ENCODE results near the gene PCDH9.

PCDH9 gene

GRCh38 chr13:66689037-66689619 lies 541.0 kb downstream of the PCDH9 start:
- TF ChIP-seq CTCF (IDR thresholded peaks at IDR 0.05) = no peak

GRCh38 chr13:66681403-66681802 lies 548.7 kb downstream of the PCDH9 start:
- TF ChIP-seq CTCF (IDR thresholded peaks at IDR 0.05) = no peak

GRCh38 chr13:66680031-66680430 lies 550.1 kb downstream of the PCDH9 start:
- no peak for TF ChIP-seq CTCF (IDR thresholded peaks at IDR 0.05)

DNA sequence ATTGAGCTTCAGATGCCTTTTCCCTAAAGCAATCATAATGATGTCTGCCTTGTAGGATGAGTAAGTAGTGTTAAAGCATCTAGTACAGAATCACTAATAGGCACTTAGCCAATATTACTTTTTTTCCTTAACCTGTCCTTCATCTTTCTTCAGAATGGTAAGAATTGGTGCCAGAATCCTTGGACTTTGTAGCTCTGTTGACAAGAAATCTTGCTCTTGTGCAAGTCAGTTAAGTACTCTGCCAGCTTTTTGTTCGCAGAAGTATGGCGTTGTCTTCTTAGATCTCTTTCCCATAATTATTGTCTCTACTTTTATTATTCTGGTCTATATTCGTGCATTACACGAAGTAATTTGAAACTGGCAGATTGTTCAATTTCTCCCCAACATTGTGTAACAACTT lies 554.5 kb downstream of the PCDH9 start:
- TF ChIP-seq CTCF (IDR thresholded peaks at IDR 0.05) = no peak

DNA sequence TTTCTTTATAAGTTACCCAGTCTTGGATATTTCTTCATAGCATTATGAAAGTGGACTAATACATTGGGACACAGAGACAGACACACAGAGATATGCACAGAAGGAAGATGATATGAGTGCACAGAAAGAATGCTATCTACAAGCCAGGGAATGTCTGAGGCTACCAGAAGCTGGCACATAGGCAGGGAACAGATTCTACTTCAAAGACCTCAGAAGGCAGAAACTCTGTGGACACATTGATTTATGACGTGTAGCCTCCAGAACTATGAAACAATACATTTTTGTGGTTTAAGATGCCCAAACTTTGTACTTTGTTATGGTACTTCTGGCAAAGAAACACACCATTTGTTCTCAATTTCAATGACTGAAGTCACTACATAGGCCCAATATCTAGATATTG lies 556.7 kb downstream of the PCDH9 start:
- TF ChIP-seq CTCF (IDR thresholded peaks at IDR 0.05) = no peak

GRCh38 chr13:66665991-66666390 lies 564.1 kb downstream of the PCDH9 start:
- no peak for TF ChIP-seq CTCF (IDR thresholded peaks at IDR 0.05)

DNA sequence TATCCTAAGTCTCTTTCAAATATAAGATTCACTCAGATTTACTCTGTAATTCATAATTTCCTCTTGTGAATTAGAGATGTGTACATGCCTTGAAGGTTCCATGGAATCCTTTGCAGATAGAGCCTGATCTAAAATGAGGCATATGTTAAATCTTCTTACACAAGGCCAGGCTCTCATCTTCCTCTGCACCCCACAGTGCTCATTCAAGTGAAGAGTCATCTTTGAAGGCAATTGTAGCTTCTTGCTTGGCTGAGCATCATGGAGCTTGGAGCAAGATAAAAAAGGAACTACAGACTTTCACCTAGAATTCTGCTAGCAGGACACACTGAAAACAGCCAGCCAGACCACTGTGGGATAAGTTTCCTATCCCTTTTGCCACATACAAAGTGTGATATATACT lies 566.4 kb downstream of the PCDH9 start:
- TF ChIP-seq CTCF (IDR thresholded peaks at IDR 0.05) = no peak

DNA sequence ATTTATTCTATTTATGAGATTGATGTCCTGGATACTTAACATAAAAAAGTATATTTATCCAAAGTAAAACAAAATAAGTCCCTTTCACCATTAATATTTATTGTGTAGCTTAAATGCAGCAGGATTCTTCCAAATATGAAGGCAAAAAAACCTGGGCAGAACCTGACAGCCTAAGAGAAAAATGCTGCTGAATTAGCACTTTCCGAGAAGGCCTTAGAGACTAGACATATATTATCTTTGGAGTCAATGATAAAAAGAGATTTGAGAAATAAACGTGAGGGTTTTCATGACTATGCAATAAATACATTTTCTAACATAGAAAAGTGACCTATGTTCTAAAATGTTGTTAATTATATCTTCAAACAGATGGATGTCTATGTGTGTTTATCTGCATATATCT lies 566.9 kb downstream of the PCDH9 start:
- TF ChIP-seq CTCF (IDR thresholded peaks at IDR 0.05) = no peak

Measured in LNCAP (cell line).